GM18868 (cell line): ENCODE results near the gene EMC7.
"Not testable (repeated sequence)": the region's sequence is repeated elsewhere in the genome, so short reads cannot be mapped to it uniquely, and the experiment has no call there.

Experiments
- ATAC-seq: cut with Tn5 transposase; IDR thresholded peaks from one replicate; pipeline ENCODE4 v1.9.1; 2021; ENCODE audit warnings: mild to moderate bottlenecking, moderate library complexity; ENCODE audit not compliant: unreplicated experiment

The EMC7 gene

GRCh38 chr15:34099914-34100313 is 1.7 kb downstream of the EMC7 start:
- ATAC-seq = no peak

- no peak for ATAC-seq
These were observed 15.9 kb downstream of the EMC7 start for GRCh38 chr15:34085746-34086145.

- ATAC-seq = no peak
These were observed 17.6 kb downstream of the EMC7 start for GRCh38 chr15:34084086-34084485.

- ATAC-seq = no peak
These were observed 21.8 kb downstream of the EMC7 start for GRCh38 chr15:34079904-34080303.

- no peak for ATAC-seq
These were observed 22.8 kb downstream of the EMC7 start for GRCh38 chr15:34078900-34079299.

GRCh38 chr15:34076785-34077184 is 24.9 kb downstream of the EMC7 start:
- no peak for ATAC-seq

- no peak for ATAC-seq
These were observed 31.7 kb downstream of the EMC7 start for GRCh38 chr15:34070003-34070402.

- no peak for ATAC-seq
These were observed 35.7 kb downstream of the EMC7 start for GRCh38 chr15:34065941-34066340.

GRCh38 chr15:34065261-34065660 is 36.4 kb downstream of the EMC7 start:
- ATAC-seq = no peak

- ATAC-seq = no peak
These were observed 37.2 kb downstream of the EMC7 start for GRCh38 chr15:34064438-34064837.

- no peak for ATAC-seq
These were observed 41.7 kb downstream of the EMC7 start for GRCh38 chr15:34059946-34060345.

GRCh38 chr15:34059476-34059875 is 42.2 kb downstream of the EMC7 start:
- no peak for ATAC-seq

GRCh38 chr15:34056911-34057310 is 44.8 kb downstream of the EMC7 start:
- no peak for ATAC-seq

- no peak for ATAC-seq
These were observed 45.6 kb downstream of the EMC7 start for GRCh38 chr15:34055868-34056595.

GRCh38 chr15:34054081-34054707 is 47.5 kb downstream of the EMC7 start:
- ATAC-seq = no peak

- ATAC-seq = not testable (repeated sequence)
These were observed 51.3 kb downstream of the EMC7 start for GRCh38 chr15:34050385-34050784.

- ATAC-seq = no peak
These were observed 52.5 kb downstream of the EMC7 start for GRCh38 chr15:34049112-34049511.

- no peak for ATAC-seq
These were observed 53.5 kb downstream of the EMC7 start for GRCh38 chr15:34047893-34048775.

- ATAC-seq = no peak
These were observed 55.1 kb downstream of the EMC7 start for GRCh38 chr15:34046471-34047145.

- ATAC-seq = no peak
These were observed 57.8 kb downstream of the EMC7 start for GRCh38 chr15:34043813-34044212.

GRCh38 chr15:34043391-34043790 is 58.3 kb downstream of the EMC7 start:
- no peak for ATAC-seq
